ENCODE data around the gene MXD1.
"Not testable (repeated sequence)": the region's sequence is repeated elsewhere in the genome, so short reads cannot be mapped to it uniquely, and the experiment has no call there.

MXD1 gene

GRCh38 chr2:69914950-69915945 lies at the start of gene MXD1:
TSS of gene MXD1 (plus strand) at chr2:69915109. CDS start at chr2:69915331, 222 bp downstream.
- DNase-seq (ENCODE audit: low read depth in 2 of 2): peak in 1 of 2 donors; percentile 100

GRCh38 chr2:69888451-69888850 lies 26.5 kb upstream of the MXD1 start:
- no peak for DNase-seq (ENCODE audit: low read depth in 2 of 2)

GRCh38 chr2:69889302-69889701 lies 25.6 kb upstream of the MXD1 start:
- DNase-seq (ENCODE audit: low read depth in 2 of 2): no peak

- no peak for DNase-seq (ENCODE audit: low read depth in 2 of 2)
Observed at GRCh38 chr2:69890881-69891280, 24.0 kb upstream of the MXD1 start.

GRCh38 chr2:69892838-69893424 lies 22.0 kb upstream of the MXD1 start:
- not testable (repeated sequence) for DNase-seq (ENCODE audit: low read depth in 2 of 2)

- DNase-seq (ENCODE audit: low read depth in 2 of 2): peak; percentile 70 to 75
Observed at GRCh38 chr2:69893684-69894551, 21.0 kb upstream of the MXD1 start, which contains the start of gene SNRNP27. TSS of gene SNRNP27 (plus strand) at chr2:69893956. CDS start at chr2:69893985, 29 bp downstream.

- DNase-seq (ENCODE audit: low read depth in 2 of 2): not testable (repeated sequence)
Observed at GRCh38 chr2:69894737-69895136, 20.2 kb upstream of the MXD1 start.

GRCh38 chr2:69902213-69902922 lies 12.5 kb upstream of the MXD1 start:
- no peak for DNase-seq (ENCODE audit: low read depth in 2 of 2)

GRCh38 chr2:69907216-69907615 lies 7.7 kb upstream of the MXD1 start:
- no peak for DNase-seq (ENCODE audit: low read depth in 2 of 2)

- DNase-seq (ENCODE audit: low read depth in 2 of 2): no peak
Observed at GRCh38 chr2:69911985-69912563, 2.8 kb upstream of the MXD1 start.

- peak in 1 of 2 donors; percentile 100 for DNase-seq (ENCODE audit: low read depth in 2 of 2)
Observed at GRCh38 chr2:69914164-69914949, 552 bp upstream of the MXD1 start.

- DNase-seq (ENCODE audit: low read depth in 2 of 2): no peak
Observed at GRCh38 chr2:69916106-69916505, 1.2 kb downstream of the MXD1 start.

- no peak for DNase-seq (ENCODE audit: low read depth in 2 of 2)
Observed at GRCh38 chr2:69917852-69918251, 2.9 kb downstream of the MXD1 start.

- no peak for DNase-seq (ENCODE audit: low read depth in 2 of 2)
Observed at GRCh38 chr2:69918401-69918800, 3.5 kb downstream of the MXD1 start.

GRCh38 chr2:69923116-69923515 lies 8.2 kb downstream of the MXD1 start:
- no peak for DNase-seq (ENCODE audit: low read depth in 2 of 2)

GRCh38 chr2:69926849-69927515 lies 12.1 kb downstream of the MXD1 start:
- DNase-seq (ENCODE audit: low read depth in 2 of 2): no peak

- DNase-seq (ENCODE audit: low read depth in 2 of 2): no peak
Observed at GRCh38 chr2:69931832-69932595, 17.1 kb downstream of the MXD1 start.

- no peak for DNase-seq (ENCODE audit: low read depth in 2 of 2)
Observed at GRCh38 chr2:69932596-69932922, 17.6 kb downstream of the MXD1 start.

All from activated CD4-positive, alpha-beta T cell treated with anti-CD3 and anti-CD28 coated beads for 24 hours (primary cell).